HG03045 (cell line): ENCODE data around the gene RNF224.

ENCODE experiments used
- ATAC-seq: cut with Tn5 transposase; IDR thresholded peaks from one replicate; pipeline ENCODE4 v1.9.1; 2021; ENCODE audit warnings: mild to moderate bottlenecking, moderate library complexity; ENCODE audit not compliant: unreplicated experiment

The RNF224 gene

GRCh38 chr9:137213160-137214060 lies 13.9 kb upstream of the RNF224 start:
- ATAC-seq: no peak

GRCh38 chr9:137214620-137215019 lies 12.7 kb upstream of the RNF224 start:
- no peak for ATAC-seq

- ATAC-seq: no peak
These were observed 11.9 kb upstream of the RNF224 start for GRCh38 chr9:137215196-137215986.

- ATAC-seq: no peak
These were observed 10.9 kb upstream of the RNF224 start for GRCh38 chr9:137216188-137216965.

- ATAC-seq: no peak
These were observed 9.8 kb upstream of the RNF224 start for GRCh38 chr9:137217276-137218211.

- no peak for ATAC-seq
These were observed 9.0 kb upstream of the RNF224 start for GRCh38 chr9:137218212-137218753.

GRCh38 chr9:137218754-137219271 lies 8.5 kb upstream of the RNF224 start:
- no peak for ATAC-seq

- no peak for ATAC-seq
These were observed 7.5 kb upstream of the RNF224 start for GRCh38 chr9:137219757-137220316.

GRCh38 chr9:137220317-137221094 lies 6.8 kb upstream of the RNF224 start:
- no peak for ATAC-seq

- no peak for ATAC-seq
These were observed 6.2 kb upstream of the RNF224 start for GRCh38 chr9:137221095-137221505.

GRCh38 chr9:137221506-137222111 lies 5.7 kb upstream of the RNF224 start:
- ATAC-seq: no peak

- no peak for ATAC-seq
These were observed 4.9 kb upstream of the RNF224 start, which contains the start of gene RNF208 for GRCh38 chr9:137222190-137223077. Gene RNF208, minus strand, starts transcription at chr9:137222240. Its CDS starts 1,028 bp downstream, at chr9:137221212.

- ATAC-seq: peak; percentile 73
These were observed 4.0 kb upstream of the RNF224 start for GRCh38 chr9:137223078-137223970.

- no peak for ATAC-seq
These were observed 2.2 kb upstream of the RNF224 start, which contains the start of gene CYSRT1 for GRCh38 chr9:137224830-137225694. Gene CYSRT1, plus strand, starts transcription at chr9:137225174. Its CDS starts 448 bp downstream, at chr9:137225622.
